ENCODE measurements around the gene AKAP13.

AKAP13 gene

GRCh38 chr15:85444122-85444745 lies 63.8 kb downstream of the AKAP13 start:
- DNase-seq (ENCODE audit: low read depth): no peak

GRCh38 chr15:85445361-85445760 lies 65.0 kb downstream of the AKAP13 start:
- no peak for DNase-seq (ENCODE audit: low read depth)

GRCh38 chr15:85451099-85451700 lies 70.8 kb downstream of the AKAP13 start:
- no peak for DNase-seq (ENCODE audit: low read depth)

GRCh38 chr15:85452436-85452835 lies 72.0 kb downstream of the AKAP13 start:
- no peak for DNase-seq (ENCODE audit: low read depth)

DNA sequence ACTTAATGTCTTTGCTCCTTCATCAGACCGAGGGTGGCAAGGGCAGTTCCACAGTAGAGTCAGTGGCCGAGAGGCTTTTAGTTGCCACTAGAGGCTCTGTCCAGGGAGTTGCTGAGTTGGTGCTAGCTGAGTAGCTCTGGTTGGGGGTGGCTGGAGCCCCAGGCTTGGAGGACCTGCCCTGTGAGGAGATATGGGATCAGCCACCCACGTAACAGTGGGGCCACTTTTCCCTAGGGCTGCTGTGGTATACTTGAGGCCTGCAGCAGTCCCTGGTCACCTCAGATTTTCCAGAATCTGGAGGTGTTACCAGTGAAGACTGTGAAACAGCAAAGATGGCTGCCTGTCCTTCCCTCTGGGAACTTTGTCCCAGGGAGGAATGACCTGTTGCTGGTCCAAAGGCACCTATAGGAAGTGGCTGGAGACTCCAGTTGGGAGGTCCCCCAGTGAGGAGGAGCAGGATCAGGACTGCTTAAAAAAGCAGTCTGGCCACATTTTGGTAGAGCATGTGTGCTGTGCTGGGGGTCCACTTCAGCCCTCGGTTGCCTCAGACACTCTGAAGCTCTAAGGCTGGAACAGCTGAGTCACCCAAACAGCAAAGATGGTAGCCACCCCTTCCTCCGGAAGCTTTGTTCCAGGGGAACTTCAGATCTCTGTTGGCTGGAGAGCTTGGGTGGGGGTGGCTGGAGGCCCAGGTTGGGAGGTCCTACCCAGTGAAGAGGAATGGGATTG lies 72.9 kb downstream of the AKAP13 start:
- DNase-seq (ENCODE audit: low read depth): no peak

DNA sequence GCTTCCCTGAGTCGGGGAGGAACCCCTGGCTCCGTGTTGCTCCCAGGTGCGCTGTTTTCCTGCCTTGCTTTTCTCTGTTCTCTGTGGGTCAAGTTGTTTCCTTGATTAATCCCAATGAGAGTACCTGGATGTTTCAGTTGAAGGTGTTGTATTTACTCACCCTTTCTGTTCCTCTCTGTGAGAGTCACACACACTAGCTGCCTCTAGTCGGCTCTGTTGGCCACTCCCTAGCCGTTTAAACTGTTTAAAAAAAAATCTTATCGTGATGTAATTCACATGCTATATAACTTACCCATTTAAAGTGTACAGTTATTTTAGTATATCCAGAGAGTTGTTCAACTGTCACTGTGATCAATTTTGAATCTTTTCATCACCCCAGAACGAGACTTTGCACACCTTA lies 74.0 kb downstream of the AKAP13 start:
- DNase-seq (ENCODE audit: low read depth): no peak

DNA sequence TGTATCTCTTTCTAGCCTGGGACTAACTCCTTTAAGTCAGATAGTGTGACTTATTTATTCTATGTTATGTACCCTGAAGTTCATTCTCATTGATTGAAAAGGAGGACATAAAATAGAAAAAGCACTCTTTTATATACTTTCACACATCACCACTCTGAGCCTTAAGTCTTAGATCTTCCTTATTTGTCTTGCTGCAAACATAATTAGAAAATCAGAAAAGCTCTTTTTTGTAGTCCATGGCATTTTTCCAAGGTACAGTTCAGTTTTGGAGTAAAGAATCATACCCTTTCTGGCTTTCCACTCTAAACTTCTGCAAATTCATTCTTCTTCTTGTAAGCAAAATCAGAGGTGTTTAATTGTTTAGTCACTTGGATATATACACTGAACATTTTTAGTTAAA lies 75.5 kb downstream of the AKAP13 start:
- no peak for DNase-seq (ENCODE audit: low read depth)

DNA sequence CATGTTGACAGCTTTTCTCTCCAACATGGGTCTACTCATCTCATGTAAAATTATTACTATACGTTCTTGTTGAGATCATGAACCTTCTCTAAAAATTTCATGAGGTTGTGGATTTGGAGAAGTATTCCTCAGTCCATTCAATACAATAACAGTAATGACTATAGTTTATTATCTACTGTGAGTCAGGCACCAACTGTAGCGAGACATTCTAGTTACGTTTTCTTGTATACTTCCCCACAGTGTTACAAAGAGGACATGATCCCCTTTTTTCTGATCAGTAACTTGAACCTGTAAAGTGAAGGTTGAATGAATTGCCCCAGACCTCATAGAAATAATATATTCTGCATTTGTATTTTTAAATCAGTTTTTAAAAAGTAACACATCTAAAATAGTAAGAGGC lies 76.4 kb downstream of the AKAP13 start:
- no peak for DNase-seq (ENCODE audit: low read depth)

- DNase-seq (ENCODE audit: low read depth): no peak
Measured at GRCh38 chr15:85457392-85457968, 77.1 kb downstream of the AKAP13 start.

GRCh38 chr15:85458764-85459163 lies 78.4 kb downstream of the AKAP13 start:
- DNase-seq (ENCODE audit: low read depth): no peak

DNA sequence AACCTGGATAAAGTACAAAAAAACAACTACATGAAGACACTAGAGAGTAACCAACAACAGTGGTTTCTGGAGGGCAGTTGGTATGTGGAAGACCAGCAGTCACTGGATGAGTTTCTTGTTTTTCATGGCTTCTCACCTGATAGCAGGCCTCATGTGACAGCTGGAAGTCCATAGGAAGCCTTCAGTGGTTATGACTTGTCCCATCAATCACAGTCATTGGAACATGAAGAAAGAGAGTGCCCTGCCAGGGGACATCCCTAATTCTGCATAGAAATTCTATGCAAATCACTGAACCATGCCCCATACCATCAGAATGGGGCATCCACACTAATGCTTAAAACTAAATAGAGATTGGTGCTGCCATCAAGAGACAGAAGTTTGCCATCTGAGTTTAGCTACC lies 81.6 kb downstream of the AKAP13 start:
- DNase-seq (ENCODE audit: low read depth): no peak

GRCh38 chr15:85463276-85463892 lies 83.0 kb downstream of the AKAP13 start:
- no peak for DNase-seq (ENCODE audit: low read depth)

DNA sequence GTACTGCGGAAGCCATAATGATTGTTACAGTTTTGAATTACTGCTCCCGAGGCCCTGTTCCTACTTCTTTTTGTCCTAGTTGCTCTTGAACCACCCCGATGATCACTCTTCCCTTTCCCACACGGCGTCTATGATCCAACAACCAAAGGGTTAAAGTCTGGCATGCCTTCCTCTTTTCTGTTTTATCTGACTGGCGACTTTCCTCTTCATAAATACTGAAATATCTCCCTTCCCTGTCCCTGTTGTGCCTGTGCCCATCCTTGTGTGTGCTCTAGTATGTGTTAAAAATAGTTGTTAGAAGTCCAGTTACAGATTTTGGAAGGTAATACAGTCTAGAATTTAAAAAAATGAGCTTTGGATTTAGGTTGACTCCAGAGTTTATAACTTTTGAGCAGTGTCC lies 83.6 kb downstream of the AKAP13 start:
- no peak for DNase-seq (ENCODE audit: low read depth)

- no peak for DNase-seq (ENCODE audit: low read depth)
Measured at GRCh38 chr15:85464471-85464870, 84.1 kb downstream of the AKAP13 start.

GRCh38 chr15:85470563-85471271 lies 90.3 kb downstream of the AKAP13 start:
- no peak for DNase-seq (ENCODE audit: low read depth)

DNA sequence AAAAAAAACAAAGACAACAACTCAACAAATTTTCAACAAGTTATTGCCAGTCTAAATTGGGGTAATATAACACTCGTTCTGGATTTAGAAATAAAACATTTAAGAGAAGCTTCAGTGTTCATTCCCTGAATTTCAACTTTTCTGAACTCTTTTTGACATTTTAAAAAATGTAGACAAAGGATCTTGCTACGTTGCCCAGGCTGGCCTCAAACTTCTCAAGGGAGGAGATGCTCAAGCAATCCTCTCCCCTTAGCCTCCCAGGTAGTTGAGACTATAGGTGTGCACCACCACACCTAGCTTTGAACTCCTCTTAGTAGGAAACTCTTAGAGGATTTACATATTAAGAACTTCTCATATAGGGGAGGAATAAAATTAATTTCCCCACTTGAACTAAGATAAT lies 91.9 kb downstream of the AKAP13 start:
- DNase-seq (ENCODE audit: low read depth): no peak

DNA sequence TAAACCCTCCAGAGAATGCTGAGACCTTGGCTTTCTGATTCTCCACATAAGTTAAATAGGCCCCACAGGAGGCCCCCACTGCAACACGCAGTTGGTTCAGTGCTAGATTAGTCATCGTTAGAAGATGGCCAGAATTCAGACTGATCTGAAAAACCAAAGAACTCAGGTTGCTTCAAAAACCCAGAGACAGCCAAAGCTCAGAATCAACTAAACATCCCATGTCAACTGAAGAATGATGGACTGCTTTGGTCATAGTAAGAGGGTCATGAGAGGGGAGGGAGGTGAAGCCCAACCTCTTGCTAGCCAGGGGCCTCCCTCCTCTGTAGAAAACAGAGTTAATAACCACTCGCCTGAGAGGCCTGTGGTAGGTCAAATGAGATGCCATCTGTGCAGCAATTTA lies 93.1 kb downstream of the AKAP13 start:
- no peak for DNase-seq (ENCODE audit: low read depth)

- DNase-seq (ENCODE audit: low read depth): no peak
Measured at GRCh38 chr15:85474700-85475316, 94.4 kb downstream of the AKAP13 start.

GRCh38 chr15:85475317-85475701 lies 94.9 kb downstream of the AKAP13 start:
- DNase-seq (ENCODE audit: low read depth): no peak

GRCh38 chr15:85475711-85476110 lies 95.3 kb downstream of the AKAP13 start:
- no peak for DNase-seq (ENCODE audit: low read depth)

DNA sequence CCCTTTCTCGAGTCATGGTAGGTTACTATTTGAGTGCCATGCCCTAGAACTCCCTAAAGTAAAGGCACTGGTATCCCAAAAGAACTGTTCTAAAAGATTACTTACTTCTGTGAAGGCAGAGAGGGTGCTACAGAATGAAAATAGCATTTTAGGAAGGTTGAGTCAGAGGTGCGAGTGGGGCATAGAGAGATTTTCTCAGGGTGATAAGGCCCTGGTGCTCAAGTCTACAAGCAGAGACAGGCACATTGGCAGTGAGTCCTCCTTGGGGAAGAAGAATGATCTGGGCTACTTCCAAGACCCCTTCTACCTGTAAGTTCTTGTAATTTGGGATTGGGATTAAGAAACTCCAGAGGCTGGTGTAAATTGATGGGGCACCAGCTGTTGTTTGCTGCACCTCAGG lies 96.7 kb downstream of the AKAP13 start:
- no peak for DNase-seq (ENCODE audit: low read depth)

DNA sequence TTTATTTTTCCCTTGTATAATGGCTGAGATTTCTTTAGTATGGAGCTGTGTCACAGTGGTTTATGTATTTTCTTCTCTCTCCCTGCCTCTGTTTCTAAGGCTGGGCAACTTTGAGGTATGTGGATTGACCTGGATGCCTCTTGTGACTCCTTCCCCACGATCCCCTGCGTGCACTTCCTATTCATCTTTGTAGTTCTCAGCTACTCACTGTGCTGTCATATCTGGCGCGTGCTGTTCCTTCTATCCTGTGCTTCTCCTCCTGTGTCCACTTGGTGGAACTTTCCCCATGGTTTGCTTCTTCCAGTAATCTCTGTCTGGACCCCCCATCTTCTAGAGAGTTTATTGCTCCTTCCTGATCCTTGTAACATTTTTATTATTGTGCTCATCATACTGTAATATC lies 97.3 kb downstream of the AKAP13 start:
- no peak for DNase-seq (ENCODE audit: low read depth)
